Gastroesophageal sphincter (tissue), 4 donors: ENCODE measurements around the gene NCOR2. TPM values are rescaled to one million over a fixed set of nuclear protein-coding genes. Genes with fewer than 3 reads are reported as not detected.
A peak's percentile ranks its signal among the peaks of the same experiment; 100 is the strongest.

Experiments used
- ATAC-seq: fragments of 150-250 bp; one replicate; pipeline ENCODE4 v1.9.1; 2016; ENCODE audit warnings: mild to moderate bottlenecking, moderate library complexity
- H3K27ac ChIP-seq, 4 donors: fragments of 200-600 bp; sonication (generic) in 3 of 4; 1 replicate in 3 of 4; 2 replicates in 1 of 4; pipeline ENCODE4 v1.5.1; 2016 to 2019
- H3K27me3 ChIP-seq: fragments of 200-600 bp; sonication (generic); one replicate; pipeline ENCODE4 v1.5.1; 2019
- H3K36me3 ChIP-seq, 2 donors: fragments of 200-600 bp; sonication (generic); one replicate each; pipeline ENCODE4 v1.5.1; 2019; ENCODE audit warnings: control low read depth in 1 of 2
- H3K4me1 ChIP-seq, 3 donors: fragments of 200-600 bp; sonication (generic); 1 replicate in 2 of 3; 2 replicates in 1 of 3; pipeline ENCODE4 v1.5.1; 2016 to 2019; ENCODE audit warnings: control low read depth in 2 of 3
- H3K4me3 ChIP-seq, 2 donors: fragments of 200-600 bp; sonication (generic); one replicate each; pipeline ENCODE4 v1.5.1; 2019; ENCODE audit warnings: mild to moderate bottlenecking in 1 of 2, moderate library complexity in 1 of 2
- H3K9me3 ChIP-seq, 3 donors: fragments of 200-600 bp; sonication (generic); one replicate each; pipeline ENCODE4 v1.5.1; 2017 to 2019; ENCODE audit warnings: control low read depth in 2 of 3
- EP300 ChIP-seq: sonication (generic); formaldehyde crosslinking; IDR thresholded peaks from one replicate; pipeline ENCODE4 v1.6.1; 2017; ENCODE audit warnings: antibody characterized with exemption, mild to moderate bottlenecking
- POLR2A ChIP-seq, 2 donors: fragments of 450-650 bp; IDR thresholded peaks; one replicate each; pipeline ENCODE4 v1.6.1; 2017; ENCODE audit warnings: antibody characterized with exemption in 2 of 2, mild to moderate bottlenecking in 2 of 2, moderate library complexity in 1 of 2
- POLR2AphosphoS5 ChIP-seq: sonication (generic); formaldehyde crosslinking; IDR thresholded peaks from one replicate; pipeline ENCODE4 v1.6.1; 2017; ENCODE audit warnings: antibody characterized with exemption
- WGBS, 2 donors: methylation state at CpG; one replicate each; pipeline ENCODE4 v1.1.5; 2018; ENCODE audit warnings: low coverage in 1 of 2; 5-methylcytosine and 5-hydroxymethylcytosine counted together
- total RNA-seq, 4 donors: library from RNA; depleted of rRNA; stranded (reverse); fragments of >200 nt; gene quantifications; one replicate each; pipeline ENCODE4 v1.1.0, GENCODE V29; 2016
- TF ChIP-seq, protein P1 (sequence below), 4 experiments: fragments of 200-600 bp in 2 of 4; fragments of 450-650 bp in 2 of 4; sonication (generic) in 1 of 4; IDR thresholded peaks; one replicate each; pipeline ENCODE4 v1.5.1; 2017 to 2019; ENCODE audit warnings: antibody characterized with exemption in 4 of 4, mild to moderate bottlenecking in 2 of 4, moderate library complexity in 2 of 4

The NCOR2 gene
- total RNA-seq, 4 donors from 2014 or later, result 67.2 to 148 (median 105) TPM

DNA sequence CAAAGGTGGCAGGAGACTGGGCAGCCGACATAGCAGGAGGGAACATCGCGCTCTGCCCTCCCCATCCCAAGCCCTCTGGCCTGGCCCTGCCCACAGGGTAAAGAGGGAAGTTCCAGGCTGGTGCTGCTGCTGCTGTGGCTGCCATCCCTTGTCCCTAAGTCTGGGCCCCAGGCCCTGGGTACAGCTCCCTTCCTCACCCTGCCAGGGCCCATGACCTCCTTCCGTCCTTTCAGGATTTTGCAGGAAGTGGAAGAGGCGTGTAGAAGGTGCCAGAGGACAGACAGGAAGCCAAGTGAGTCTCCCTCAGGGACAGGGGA, 14.7 kb upstream of the NCOR2 start:
- H3K9me3 ChIP-seq, result peaks cover 0 to 5% (median 0%) of the 10 kb centered on the region in 3 donors
- H3K27me3 ChIP-seq, result no peaks in the 10 kb centered on the region
- peak; percentile 69 for ATAC-seq
- WGBS, 2 donors, result 84% methylated on average over 3 of the region's 5 CpGs; no CpG with 5 or more reads in 1 of the 2 donors
- H3K4me3 ChIP-seq, result no peak overlapping the region
- no peaks in the 10 kb centered on the region for H3K4me1 ChIP-seq
- TF ChIP-seq POLR2AphosphoS5 (no peak), EP300 (no peak), POLR2A (IDR thresholded peaks at IDR 0.05) (no peak)
- TF ChIP-seq, protein P1, sequence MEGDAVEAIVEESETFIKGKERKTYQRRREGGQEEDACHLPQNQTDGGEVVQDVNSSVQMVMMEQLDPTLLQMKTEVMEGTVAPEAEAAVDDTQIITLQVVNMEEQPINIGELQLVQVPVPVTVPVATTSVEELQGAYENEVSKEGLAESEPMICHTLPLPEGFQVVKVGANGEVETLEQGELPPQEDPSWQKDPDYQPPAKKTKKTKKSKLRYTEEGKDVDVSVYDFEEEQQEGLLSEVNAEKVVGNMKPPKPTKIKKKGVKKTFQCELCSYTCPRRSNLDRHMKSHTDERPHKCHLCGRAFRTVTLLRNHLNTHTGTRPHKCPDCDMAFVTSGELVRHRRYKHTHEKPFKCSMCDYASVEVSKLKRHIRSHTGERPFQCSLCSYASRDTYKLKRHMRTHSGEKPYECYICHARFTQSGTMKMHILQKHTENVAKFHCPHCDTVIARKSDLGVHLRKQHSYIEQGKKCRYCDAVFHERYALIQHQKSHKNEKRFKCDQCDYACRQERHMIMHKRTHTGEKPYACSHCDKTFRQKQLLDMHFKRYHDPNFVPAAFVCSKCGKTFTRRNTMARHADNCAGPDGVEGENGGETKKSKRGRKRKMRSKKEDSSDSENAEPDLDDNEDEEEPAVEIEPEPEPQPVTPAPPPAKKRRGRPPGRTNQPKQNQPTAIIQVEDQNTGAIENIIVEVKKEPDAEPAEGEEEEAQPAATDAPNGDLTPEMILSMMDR (IDR thresholded peaks at IDR 0.05), result no peak
- no peaks in the 10 kb centered on the region for H3K36me3 ChIP-seq
- peak overlapping the region in 1 of 4 donors; percentile 11 for H3K27ac ChIP-seq

DNA sequence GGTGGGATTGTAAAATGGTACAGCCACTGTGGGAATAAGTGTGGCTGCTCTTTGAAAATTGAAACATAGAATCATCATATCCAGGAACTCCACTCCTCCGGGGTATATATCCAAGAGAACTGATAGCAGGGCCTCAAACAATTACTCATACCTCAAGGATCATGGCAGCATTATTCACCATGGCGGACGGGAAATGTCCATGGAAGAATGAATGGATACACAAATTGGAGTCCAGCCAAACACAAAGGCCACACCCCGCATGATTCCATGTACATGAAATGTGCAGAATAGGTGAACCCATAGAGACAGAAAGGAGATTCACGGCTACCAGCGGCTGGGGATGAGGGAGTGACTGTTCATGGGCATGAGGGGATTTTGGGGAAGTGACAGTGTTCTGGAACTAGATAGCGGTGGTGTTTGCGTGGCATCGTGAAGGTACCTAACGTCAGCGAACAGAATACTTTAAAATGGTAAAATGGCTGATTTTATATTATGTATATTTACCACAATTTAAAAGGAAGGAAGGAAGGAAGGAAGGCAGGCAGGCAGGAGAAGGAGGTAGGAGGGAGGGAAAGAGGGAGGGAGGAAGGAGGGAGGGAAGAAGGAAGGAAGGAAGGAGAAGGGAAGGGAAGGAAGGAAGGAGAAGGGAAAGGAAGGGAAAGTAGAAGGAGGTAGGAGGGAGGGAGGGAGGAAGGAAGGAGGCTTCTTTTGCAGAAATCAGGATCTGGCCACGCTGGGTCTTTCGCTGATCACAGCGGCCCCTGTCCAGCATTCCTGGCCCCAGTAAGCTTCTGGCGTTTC, 14.1 kb upstream of the NCOR2 start:
- no peaks in the 10 kb centered on the region for H3K4me1 ChIP-seq
- H3K36me3 ChIP-seq, result no peaks in the 10 kb centered on the region
- TF ChIP-seq, protein P1 (IDR thresholded peaks at IDR 0.05), result no peak
- no peak for TF ChIP-seq POLR2AphosphoS5
- no peak for TF ChIP-seq EP300
- TF ChIP-seq POLR2A (IDR thresholded peaks at IDR 0.05), result no peak
- H3K27ac ChIP-seq, result peak overlapping the region in 1 of 4 donors; percentile 11
- H3K4me3 ChIP-seq, result no peak overlapping the region
- peaks cover 0 to 11% (median 0%) of the 10 kb centered on the region in 3 donors for H3K9me3 ChIP-seq
- H3K27me3 ChIP-seq, result no peaks in the 10 kb centered on the region
- no peak for ATAC-seq
- WGBS, 2 donors, result 76 to 78% methylated on average over 11 to 15 of the region's 15 CpGs

DNA sequence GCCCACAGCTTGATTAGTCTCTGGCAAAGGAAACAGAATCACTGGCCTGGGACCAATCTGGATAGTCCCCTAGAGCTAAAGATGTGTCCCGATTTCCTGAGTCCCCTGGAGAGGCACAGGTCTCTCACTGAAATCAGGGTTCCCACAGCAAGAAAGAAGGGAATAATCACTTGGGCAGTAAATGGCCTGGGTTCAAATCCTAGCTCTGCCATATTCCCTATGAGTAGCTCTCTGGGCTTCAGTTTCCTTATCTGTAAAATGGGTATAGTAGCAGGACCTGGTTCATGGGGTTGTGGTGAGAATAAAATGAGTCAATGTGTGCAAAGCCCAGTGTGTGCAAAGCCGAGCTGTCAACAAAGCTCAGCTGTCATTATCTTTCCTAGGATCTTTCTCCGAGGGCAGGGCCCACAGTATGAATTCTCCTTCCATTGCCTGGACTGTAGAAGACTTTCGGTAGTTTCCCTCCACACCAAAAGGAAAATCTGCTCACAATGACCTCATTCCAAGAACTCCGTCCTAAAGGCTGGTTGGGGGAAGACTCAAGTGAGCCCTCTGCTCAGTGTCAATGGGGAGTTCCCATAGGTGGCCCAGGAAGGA, 12.6 kb upstream of the NCOR2 start:
- Histone ChIP-seq H3K4me3 (no peak overlapping the region), H3K27ac (no peak overlapping the region), H3K36me3 (no peaks in the 10 kb centered on the region), H3K4me1 (no peaks in the 10 kb centered on the region), H3K9me3 (peaks cover 0 to 11% (median 0%) of the 10 kb centered on the region in 3 donors), H3K27me3 (no peaks in the 10 kb centered on the region)
- no peak for ATAC-seq
- WGBS, 2 donors, result 90 to 95% methylated on average over 5 of the region's 5 CpGs
- TF ChIP-seq, protein P1 (IDR thresholded peaks at IDR 0.05), result no peak
- TF ChIP-seq POLR2A (IDR thresholded peaks at IDR 0.05), result no peak
- TF ChIP-seq POLR2AphosphoS5, result no peak
- no peak for TF ChIP-seq EP300

DNA sequence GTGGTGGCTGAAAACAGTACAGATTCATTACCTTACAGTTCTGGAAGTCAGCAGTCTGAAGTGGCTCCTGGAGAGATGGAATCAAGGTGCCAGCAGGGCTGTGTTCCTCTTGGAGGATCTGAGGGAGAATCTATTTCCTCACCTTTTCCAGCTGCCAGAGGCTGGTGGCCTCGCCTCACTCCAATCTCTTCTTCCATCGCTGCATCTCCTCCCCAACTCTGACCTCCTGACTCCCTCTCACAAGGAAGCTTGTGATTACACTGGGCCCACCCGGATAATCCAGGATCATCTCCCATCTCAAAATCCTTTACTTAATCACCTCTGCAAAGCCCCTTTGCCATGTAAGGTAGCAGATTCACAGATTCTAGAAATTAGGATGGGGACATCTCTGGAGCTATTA, 11.4 kb upstream of the NCOR2 start:
- TF ChIP-seq EP300 (no peak), POLR2A (IDR thresholded peaks at IDR 0.05) (no peak), POLR2AphosphoS5 (no peak)
- TF ChIP-seq, protein P1 (IDR thresholded peaks at IDR 0.05), result no peak
- Histone ChIP-seq H3K27ac (no peak overlapping the region), H3K27me3 (no peaks in the 10 kb centered on the region), H3K36me3 (no peaks in the 10 kb centered on the region), H3K9me3 (peaks cover 0 to 11% (median 0%) of the 10 kb centered on the region in 3 donors), H3K4me1 (peaks cover 0 to 4% (median 0%) of the 10 kb centered on the region in 3 donors), H3K4me3 (no peak overlapping the region)
- no peak for ATAC-seq
- WGBS, 2 donors, result 85 to 87% methylated on average over 3 of the region's 3 CpGs
